GM21737 (cell line): ENCODE results near the gene POPDC2.

Experiments
- ATAC-seq: cut with Tn5 transposase; IDR thresholded peaks from one replicate; pipeline ENCODE4 v1.9.1; 2021; ENCODE audit warnings: mild to moderate bottlenecking, moderate library complexity; ENCODE audit not compliant: unreplicated experiment

The POPDC2 gene

GRCh38 chr3:119672776-119673175 lies 12.4 kb upstream of the POPDC2 start:
- no peak for ATAC-seq

GRCh38 chr3:119669906-119670570 lies 9.6 kb upstream of the POPDC2 start:
- no peak for ATAC-seq

GRCh38 chr3:119665954-119666559 lies 5.7 kb upstream of the POPDC2 start:
- ATAC-seq = no peak

GRCh38 chr3:119664850-119665379 lies 4.5 kb upstream of the POPDC2 start:
- ATAC-seq = no peak

- no peak for ATAC-seq
Measured at GRCh38 chr3:119664370-119664769, 4.0 kb upstream of the POPDC2 start.

- ATAC-seq = no peak
Measured at GRCh38 chr3:119663885-119664284, 3.5 kb upstream of the POPDC2 start.

- no peak for ATAC-seq
Measured at GRCh38 chr3:119662604-119663373, 2.4 kb upstream of the POPDC2 start.

- ATAC-seq = no peak
Measured at GRCh38 chr3:119659606-119660291, 640 bp downstream of the POPDC2 start.

- no peak for ATAC-seq
Measured at GRCh38 chr3:119658994-119659393, 1.4 kb downstream of the POPDC2 start.

- no peak for ATAC-seq
Measured at GRCh38 chr3:119657887-119658702, 2.3 kb downstream of the POPDC2 start.

GRCh38 chr3:119653876-119654275 lies 6.5 kb downstream of the POPDC2 start:
- no peak for ATAC-seq

- ATAC-seq = no peak
Measured at GRCh38 chr3:119652306-119653033, 7.9 kb downstream of the POPDC2 start.

GRCh38 chr3:119649761-119650160 lies 10.6 kb downstream of the POPDC2 start:
- no peak for ATAC-seq

- no peak for ATAC-seq
Measured at GRCh38 chr3:119647843-119648575, 12.4 kb downstream of the POPDC2 start.

- ATAC-seq = no peak
Measured at GRCh38 chr3:119647171-119647570, 13.2 kb downstream of the POPDC2 start.

GRCh38 chr3:119645813-119646212 lies 14.6 kb downstream of the POPDC2 start:
- ATAC-seq = no peak

- no peak for ATAC-seq
Measured at GRCh38 chr3:119644481-119644880, 15.9 kb downstream of the POPDC2 start.

- no peak for ATAC-seq
Measured at GRCh38 chr3:119643528-119643927, 16.9 kb downstream of the POPDC2 start.
